ENCODE measurements around the gene PLCB1.

Gene PLCB1

DNA sequence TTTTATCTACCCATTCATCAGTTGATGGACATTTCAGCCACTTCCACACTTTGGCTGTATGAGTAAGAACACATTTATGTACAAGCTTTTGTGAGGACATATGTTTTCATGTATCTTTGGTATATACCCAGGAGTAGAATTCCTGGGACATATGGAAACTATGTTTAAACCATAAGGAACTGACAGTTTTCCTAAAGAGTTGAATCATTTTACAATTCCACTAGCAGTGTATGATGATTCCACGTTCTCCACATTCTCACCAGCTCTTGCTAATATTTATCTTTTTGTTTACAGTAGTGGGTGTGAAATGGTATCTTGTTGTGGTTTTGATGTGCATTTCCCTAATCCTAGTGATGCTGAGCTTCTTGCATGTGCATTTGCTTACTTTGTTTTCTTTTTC lies 338.1 kb downstream of the PLCB1 start:
- no peak for DNase-seq

DNA sequence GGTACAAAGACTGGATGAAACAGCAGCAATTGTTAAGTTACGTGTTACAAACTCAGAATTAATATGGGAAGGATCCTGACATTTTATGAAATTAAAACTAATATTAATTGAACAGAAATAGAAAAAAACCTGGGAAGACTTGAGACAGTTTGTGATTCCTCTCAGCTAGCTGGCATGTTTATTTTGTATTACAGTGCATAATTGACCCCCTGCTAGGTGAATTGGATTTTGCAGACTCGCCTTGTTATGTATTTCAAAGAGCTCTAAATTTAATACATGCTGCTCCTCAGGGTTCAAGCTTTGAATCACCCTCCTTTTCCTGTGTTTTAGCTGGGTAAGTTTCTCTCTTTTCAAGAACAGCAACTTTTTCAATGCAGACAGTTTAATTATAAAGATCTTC lies 339.4 kb downstream of the PLCB1 start:
- DNase-seq = no peak

DNA sequence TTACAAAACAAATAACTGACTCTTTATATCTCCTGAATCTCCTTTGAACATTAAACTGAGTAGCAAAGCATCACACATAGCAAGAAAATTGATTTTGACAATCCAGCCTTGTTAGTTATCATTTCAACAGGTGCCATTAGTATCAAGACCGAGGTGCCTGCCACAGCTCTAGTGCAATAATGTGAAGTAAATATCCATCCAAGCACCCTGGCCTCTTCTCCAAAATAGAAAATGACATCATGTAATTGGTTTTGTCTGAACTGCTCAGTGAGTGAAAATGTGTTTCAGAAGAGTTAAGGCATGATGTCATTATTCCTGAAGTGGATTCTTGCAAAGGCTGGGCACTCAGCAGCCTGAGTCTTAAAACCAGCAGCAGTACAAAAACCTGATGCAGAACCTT lies 341.4 kb downstream of the PLCB1 start:
- DNase-seq = peak; percentile 35

- DNase-seq = no peak
Measured at GRCh38 chr20:8474027-8474668, 342.1 kb downstream of the PLCB1 start.

DNA sequence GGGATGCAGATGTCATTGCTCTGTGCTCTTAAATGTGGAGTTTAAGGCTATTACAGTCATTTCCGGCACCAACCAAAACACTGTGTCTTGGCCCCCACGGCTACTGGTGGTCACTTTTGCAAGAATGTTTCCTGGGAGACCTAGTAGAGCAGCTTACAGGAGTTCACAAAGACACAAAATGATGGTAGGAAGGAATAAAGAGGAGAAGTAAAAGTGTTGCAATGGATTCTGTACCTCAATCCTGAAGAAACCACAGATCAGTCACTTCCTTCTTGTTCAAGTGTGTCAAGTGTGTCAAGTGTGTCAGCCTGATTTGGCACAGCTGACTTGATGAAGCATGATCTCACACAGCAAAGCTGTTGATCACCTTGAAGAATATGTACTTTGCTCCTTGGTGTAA lies 344.0 kb downstream of the PLCB1 start:
- no peak for DNase-seq

- no peak for DNase-seq
Measured at GRCh38 chr20:8480597-8480996, 348.5 kb downstream of the PLCB1 start.

- DNase-seq = no peak
Measured at GRCh38 chr20:8487696-8488095, 355.6 kb downstream of the PLCB1 start.

DNA sequence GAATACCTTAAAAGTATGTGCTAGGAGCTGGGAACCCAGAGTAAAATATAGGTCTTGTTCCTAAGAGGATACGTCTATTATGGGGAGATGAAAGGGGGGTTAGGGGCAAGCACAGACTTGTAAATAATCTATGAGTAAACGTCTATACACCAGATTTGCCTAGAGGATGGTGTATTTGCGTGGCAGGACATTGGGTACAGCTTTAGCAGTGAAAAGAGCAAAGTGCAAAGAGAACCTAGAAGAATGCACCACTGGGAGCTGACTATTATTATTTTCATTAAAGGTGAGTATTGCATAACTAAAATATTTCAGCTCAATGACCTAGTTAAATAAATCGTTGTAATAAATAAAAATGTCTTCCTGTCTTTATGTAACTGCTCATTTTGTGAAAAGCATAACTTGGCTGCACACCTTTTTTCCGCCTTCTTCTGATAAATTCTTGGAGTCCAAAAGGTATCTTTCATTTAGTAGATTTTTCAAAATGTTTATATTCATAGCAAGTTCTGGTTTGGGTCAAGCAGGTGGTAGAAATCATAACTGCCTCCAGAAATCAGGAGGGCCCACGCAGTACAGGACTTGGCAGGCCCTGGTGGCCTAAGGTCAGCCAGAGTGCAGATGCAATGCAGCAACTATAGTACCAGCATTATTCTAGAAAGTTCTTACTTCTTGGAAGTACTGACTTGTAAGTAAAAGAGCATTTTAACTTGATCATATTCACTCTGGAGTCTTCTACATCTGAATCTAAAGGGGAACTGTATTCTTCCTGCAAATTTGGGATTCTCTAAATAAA lies 357.2 kb downstream of the PLCB1 start:
- DNase-seq = no peak

GRCh38 chr20:8490076-8490830 lies 358.2 kb downstream of the PLCB1 start:
- no peak for DNase-seq

GRCh38 chr20:8492173-8492572 lies 360.1 kb downstream of the PLCB1 start:
- peak; percentile 52 for DNase-seq

- DNase-seq = no peak
Measured at GRCh38 chr20:8498571-8498970, 366.5 kb downstream of the PLCB1 start.

DNA sequence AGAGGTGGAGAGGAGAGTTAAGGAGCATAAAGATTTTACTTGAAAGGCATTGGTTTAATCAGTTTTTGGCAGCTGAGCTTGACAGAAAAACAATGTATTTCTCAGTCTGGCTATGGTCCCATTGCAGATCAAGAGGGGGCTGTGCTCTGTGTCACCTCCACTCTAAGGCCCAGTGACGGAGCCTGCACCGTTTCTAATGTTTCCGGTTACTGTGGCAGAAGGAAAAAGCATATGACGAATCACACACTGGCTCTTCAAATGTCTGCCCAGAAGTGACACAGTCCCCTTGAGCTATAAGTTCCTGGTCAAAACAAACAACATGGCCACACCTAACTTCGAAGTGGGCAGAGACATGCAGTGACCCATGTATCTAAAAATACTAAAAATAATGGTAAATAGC lies 372.0 kb downstream of the PLCB1 start:
- no peak for DNase-seq

- DNase-seq = no peak
Measured at GRCh38 chr20:8505476-8506200, 373.6 kb downstream of the PLCB1 start.

GRCh38 chr20:8507231-8507630 lies 375.2 kb downstream of the PLCB1 start:
- no peak for DNase-seq

DNA sequence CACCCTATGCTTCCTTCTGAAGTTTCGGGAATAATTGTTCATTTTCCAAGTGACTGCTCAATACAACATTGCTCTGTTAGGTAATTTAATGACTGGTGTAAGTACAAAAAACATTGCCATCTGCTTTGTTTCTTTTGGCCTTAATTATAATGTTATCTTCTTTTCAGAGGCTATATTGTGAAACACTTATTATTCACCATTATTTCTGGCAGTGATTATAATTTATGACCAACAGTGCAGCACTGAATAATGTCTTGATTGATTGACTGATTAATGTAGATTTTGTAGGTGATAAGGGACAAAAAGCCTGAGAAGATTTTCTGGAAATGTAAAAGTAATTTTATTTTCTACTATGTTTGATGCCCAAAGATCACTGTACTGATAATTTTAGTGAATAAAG lies 377.7 kb downstream of the PLCB1 start:
- no peak for DNase-seq

- no peak for DNase-seq
Measured at GRCh38 chr20:8510808-8511207, 378.7 kb downstream of the PLCB1 start.

DNA sequence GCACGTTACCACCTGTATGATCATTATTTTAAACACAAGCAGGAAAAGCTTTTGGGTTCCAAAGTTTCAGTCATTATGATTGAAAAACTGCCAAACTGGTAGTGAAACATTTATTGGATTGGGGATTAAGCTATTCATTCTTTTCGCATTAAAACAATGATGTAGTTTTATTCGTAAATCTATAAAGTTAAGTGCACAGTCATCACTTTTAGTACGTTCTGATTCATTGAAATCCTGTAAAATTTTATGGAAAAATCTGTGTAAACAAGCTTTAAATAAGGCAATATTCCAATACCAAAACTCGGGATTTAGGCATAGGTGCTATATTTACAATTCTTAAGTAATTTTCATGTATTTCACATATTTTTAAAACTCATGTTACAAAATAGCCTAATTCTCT lies 379.9 kb downstream of the PLCB1 start:
- DNase-seq = no peak

- no peak for DNase-seq
Measured at GRCh38 chr20:8515810-8516435, 383.9 kb downstream of the PLCB1 start.

- no peak for DNase-seq
Measured at GRCh38 chr20:8518878-8519277, 386.8 kb downstream of the PLCB1 start.

DNA sequence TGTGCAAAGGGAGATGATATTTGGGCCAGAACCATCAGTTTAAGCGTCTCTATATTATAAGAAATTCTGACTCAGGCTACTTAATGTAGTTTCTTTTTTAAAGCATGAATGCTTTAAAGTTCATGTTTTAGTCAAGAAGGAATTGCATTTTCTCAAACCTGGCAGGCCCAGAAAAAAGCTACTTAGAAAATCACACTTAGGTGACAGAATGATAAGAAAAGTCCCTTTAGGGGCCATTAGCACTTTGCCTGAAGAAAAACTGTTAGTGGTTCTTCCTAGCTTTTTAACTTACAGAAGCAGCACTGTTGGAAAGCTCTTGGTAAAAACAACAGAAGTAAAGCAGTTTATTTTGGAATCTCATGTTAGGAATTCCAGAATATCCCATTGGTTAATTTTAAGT lies 387.8 kb downstream of the PLCB1 start:
- DNase-seq = no peak

DNA sequence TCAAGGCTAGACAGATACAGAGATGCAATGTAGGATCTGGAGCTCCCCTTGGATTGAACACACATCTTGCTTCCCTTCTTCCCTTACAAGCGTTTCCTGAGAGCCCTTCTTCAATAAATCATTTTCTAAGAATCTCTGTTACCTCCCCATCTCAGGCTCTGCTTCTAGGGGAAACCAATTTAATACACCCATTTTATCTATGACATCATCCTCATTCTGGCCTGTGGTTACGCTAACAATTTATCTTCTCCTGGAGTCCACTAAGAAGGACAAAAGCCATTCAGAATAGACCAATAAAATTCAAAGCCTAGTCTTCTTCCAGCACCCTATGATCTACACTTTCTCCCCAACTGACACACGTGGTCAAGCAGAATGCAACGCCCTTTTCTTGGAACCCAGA lies 390.1 kb downstream of the PLCB1 start:
- no peak for DNase-seq

DNA sequence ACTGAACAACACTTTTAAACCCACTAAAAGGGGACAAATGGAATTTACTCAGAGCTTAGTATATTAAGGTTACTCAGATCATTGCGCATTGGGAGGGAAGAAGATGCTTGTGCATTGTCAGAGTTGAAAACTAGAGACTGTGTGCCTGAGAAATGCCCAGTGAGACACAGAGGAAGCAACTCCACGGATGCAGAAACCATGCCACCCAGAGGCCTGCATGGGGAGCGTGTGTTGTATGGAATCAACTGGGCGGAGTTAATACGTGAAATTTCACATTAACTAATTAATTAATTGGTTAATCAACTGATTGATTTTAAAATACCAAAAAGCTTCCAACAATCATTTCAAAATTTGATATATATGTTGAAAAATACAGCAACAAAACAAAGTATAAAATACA lies 391.6 kb downstream of the PLCB1 start:
- DNase-seq = no peak
